Prostate gland (tissue), 2 donors: ENCODE results near the gene C1QTNF6. TPM values are rescaled to one million over a fixed set of nuclear protein-coding genes. Genes with fewer than 3 reads are reported as not detected.

Source experiments
- DNase-seq: peaks from one replicate; pipeline ENCODE4 v3.0.0-alpha.2; 2019; ENCODE audit warnings: low spot score
- H3K27ac ChIP-seq, 2 donors: fragments of 200-600 bp; sonication (generic); 2 replicates each; pipeline ENCODE4 v1.5.1; 2017 to 2019
- H3K27me3 ChIP-seq: fragments of 200-600 bp; sonication (generic); replicated peaks from 2 replicates; pipeline ENCODE4 v1.5.1; 2019; ENCODE audit not compliant: insufficient read depth
- H3K36me3 ChIP-seq, 2 donors: fragments of 200-600 bp; sonication (generic); 1 replicate in 1 of 2; 2 replicates in 1 of 2; pipeline versions ENCODE4 v1.5.1 to v1.8.1; 2017 to 2019
- H3K4me1 ChIP-seq: fragments of 200-600 bp; sonication (generic); replicated peaks from 2 replicates; pipeline ENCODE4 v1.5.1; 2019
- H3K4me3 ChIP-seq, 2 donors: fragments of 200-600 bp; sonication (generic); 2 replicates each; pipeline ENCODE4 v1.5.1; 2017 to 2019
- H3K9me3 ChIP-seq: fragments of 200-600 bp; sonication (generic); 2 replicates; pipeline ENCODE4 v1.5.1; 2017
- POLR2A ChIP-seq: fragments of 450-650 bp; IDR thresholded peaks from one replicate; pipeline ENCODE4 v1.6.1; 2016; ENCODE audit warnings: antibody characterized with exemption, mild to moderate bottlenecking
- POLR2AphosphoS5 ChIP-seq: sonication (generic); formaldehyde crosslinking; IDR thresholded peaks from one replicate; pipeline ENCODE4 v1.6.1; 2017; ENCODE audit warnings: antibody characterized with exemption
- WGBS: methylation state at CpG from one replicate; pipeline ENCODE4 v1.1.5; 2018; 5-methylcytosine and 5-hydroxymethylcytosine counted together
- intact Hi-C: fragments of 100-400 bp; cut with DNase I; formaldehyde crosslinking; loops from one replicate; pipeline ENCODE4 v1.14.2; 2022
- total RNA-seq, 2 donors: library from RNA; depleted of rRNA; stranded (reverse); fragments of >200 nt; gene quantifications; one replicate each; pipeline ENCODE4 v1.1.0, GENCODE V29; 2016
- TF ChIP-seq, protein P1 (sequence below), 4 experiments: fragments of 200-600 bp in 2 of 4; fragments of 450-650 bp in 2 of 4; sonication (generic) in 2 of 4; IDR thresholded peaks; 1 replicate in 3 of 4; 2 replicates in 1 of 4; pipeline ENCODE4 v1.5.1; 2016 to 2019; ENCODE audit warnings: antibody characterized with exemption in 4 of 4, mild to moderate bottlenecking in 2 of 4, moderate library complexity in 2 of 4

C1QTNF6 gene
- total RNA-seq, 2 donors from 2014 or later: 2.1 to 9.3 TPM

DNA sequence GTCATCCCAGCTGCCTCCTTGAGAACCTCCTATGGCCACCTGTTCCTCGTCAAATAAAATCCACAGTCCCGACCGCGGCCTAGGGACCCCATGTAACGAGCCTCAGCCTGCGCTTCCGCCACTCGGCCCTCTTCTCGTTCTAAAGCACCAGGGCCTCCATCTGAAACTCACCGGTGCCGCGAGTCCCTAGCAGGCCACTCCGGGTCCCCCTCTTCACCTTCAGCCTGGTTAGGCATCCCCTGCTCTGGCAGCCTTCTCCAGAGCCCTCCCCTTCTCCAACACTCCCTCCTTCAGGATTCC is 26.6 kb upstream of the C1QTNF6 start:
- Histone ChIP-seq H3K9me3 (no peaks in the 10 kb centered on the region), H3K36me3 (no peaks in the 10 kb centered on the region), H3K4me3 (no peak overlapping the region), H3K27ac (no peak overlapping the region), H3K4me1 (no peaks in the 10 kb centered on the region), H3K27me3 (peaks cover 4% of the 10 kb centered on the region)
- WGBS: 64% methylated on average over 13 of the region's 13 CpGs
- intact Hi-C loops: no loop called here
- TF ChIP-seq POLR2AphosphoS5 (no peak), POLR2A (no peak)
- TF ChIP-seq, protein P1, sequence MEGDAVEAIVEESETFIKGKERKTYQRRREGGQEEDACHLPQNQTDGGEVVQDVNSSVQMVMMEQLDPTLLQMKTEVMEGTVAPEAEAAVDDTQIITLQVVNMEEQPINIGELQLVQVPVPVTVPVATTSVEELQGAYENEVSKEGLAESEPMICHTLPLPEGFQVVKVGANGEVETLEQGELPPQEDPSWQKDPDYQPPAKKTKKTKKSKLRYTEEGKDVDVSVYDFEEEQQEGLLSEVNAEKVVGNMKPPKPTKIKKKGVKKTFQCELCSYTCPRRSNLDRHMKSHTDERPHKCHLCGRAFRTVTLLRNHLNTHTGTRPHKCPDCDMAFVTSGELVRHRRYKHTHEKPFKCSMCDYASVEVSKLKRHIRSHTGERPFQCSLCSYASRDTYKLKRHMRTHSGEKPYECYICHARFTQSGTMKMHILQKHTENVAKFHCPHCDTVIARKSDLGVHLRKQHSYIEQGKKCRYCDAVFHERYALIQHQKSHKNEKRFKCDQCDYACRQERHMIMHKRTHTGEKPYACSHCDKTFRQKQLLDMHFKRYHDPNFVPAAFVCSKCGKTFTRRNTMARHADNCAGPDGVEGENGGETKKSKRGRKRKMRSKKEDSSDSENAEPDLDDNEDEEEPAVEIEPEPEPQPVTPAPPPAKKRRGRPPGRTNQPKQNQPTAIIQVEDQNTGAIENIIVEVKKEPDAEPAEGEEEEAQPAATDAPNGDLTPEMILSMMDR (IDR thresholded peaks at IDR 0.05): no peak
- DNase-seq: no peak

DNA sequence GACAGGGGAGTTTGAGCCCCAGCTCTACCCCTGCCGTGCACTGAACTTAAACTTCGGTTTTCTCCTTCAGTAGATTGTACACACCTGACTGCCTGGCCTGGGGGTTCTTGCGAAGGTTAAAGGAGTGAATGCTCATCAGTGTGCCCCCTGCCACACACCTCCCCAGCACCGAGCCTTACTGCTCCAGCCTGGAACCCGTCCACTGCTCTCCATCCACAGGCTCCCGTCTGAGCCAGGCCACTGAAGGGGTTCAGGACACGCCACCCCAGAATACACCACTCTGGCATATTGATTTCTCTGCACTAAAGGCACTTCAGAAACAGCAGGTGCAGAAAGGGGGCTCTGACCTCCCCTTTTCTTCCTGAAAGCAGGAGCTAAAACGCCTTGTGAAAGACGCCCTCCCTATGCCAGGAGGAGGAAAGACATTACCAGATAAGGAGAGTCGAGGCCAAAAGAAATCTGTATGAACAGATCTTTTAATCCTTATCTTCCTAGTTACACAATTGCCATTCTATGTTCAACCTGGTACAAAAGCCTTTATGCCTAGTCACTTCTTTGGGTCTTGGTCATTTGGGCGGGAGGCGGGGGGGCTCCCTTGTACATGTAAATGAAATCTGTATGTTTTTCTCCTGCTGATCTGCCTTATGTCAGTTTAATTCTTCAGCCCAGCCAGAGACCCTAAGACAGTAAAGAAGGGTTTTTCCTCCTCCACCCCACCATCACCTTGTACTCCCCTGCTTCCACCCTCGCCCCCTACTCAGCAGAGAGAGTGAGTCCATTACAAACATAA is 26.1 kb upstream of the C1QTNF6 start:
- Histone ChIP-seq H3K9me3 (no peaks in the 10 kb centered on the region), H3K36me3 (no peaks in the 10 kb centered on the region), H3K4me1 (no peaks in the 10 kb centered on the region), H3K4me3 (no peak overlapping the region), H3K27ac (no peak overlapping the region), H3K27me3 (no peaks in the 10 kb centered on the region)
- no peak for TF ChIP-seq POLR2A
- TF ChIP-seq POLR2AphosphoS5: no peak
- TF ChIP-seq, protein P1 (IDR thresholded peaks at IDR 0.05): no peak
- intact Hi-C loops: no loop called here
- WGBS: 83% methylated on average over 13 of the region's 13 CpGs
- DNase-seq: no peak

DNA sequence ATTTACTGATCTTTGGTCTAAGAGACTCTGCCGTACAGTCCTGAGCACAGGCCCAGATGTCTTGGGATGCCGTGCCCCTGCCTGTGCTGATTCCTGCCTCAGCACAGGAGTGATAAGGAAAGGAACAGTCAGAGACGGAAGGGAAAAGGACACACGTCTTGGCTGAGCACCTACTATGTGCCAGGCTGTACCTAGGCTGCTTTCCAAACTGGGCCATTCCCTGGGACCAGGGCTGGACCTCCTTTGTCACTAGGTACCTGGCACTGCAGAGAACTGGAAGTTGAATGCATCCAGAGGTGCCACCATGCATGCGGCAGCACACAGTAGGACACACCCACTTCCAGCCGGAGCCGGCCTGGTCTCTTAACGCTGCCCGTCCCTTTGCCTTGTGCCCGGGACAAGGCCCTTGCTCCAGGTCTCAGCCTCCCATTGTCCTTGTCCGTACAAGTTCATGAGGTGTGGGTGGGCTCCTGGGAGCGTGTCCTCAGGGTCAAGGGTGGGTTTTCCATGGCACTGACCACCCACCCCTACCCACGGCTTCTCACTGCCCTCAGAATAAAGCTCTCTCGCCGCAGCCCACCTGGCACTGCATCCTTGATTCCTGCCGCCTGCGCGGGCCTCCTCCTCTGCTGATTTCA is 25.3 kb upstream of the C1QTNF6 start:
- DNase-seq: no peak

DNA sequence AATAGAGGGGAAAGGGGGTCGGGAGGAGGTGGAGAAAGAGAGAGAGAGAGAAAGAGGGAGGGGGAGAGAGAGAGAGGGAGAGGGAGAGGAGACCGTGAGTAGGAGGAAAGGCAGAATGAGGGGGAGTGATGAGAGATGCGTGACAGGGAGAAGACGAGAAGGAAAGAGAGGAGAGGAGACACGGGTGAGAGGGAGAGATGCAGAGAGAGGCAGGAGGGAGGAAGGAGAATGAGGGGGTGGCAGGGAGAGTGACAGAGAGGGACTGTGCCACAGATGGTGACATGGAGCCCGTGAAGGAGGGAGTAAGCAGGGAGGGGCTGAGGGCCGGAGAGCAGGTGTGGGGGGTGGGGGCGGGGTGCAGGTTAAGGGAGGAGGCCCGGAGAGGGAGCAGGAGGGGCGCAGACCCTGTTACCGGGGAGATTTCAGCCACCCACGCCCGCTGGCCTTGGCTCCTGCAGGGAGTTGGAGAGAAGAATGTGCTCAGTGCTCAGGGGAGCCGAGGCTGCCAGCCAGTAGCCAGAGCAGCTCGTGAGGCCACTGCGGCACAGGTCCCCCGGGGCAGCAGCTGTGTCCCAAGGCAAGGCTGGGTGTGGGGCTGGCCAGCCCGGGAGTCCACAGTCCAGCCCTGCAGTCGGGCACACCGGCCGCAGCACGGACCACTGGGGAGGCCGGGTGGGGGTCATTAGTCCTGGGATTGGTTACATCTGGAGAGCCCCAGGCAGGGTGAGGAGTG is 24.3 kb upstream of the C1QTNF6 start, which contains the start of gene SSTR3:
Gene SSTR3 (minus strand): TSS at position 304 of the 733 bp plus-strand sequence. CDS start 4,674 bp downstream, outside the sequence.
- H3K4me1 ChIP-seq: no peaks in the 10 kb centered on the region
- no peaks in the 10 kb centered on the region for H3K9me3 ChIP-seq
- DNase-seq: no peak
- no peaks in the 10 kb centered on the region for H3K27me3 ChIP-seq
- no peak for TF ChIP-seq POLR2A
- TF ChIP-seq POLR2AphosphoS5: no peak
- TF ChIP-seq, protein P1 (IDR thresholded peaks at IDR 0.05): no peak
- intact Hi-C loops: no loop called here
- 22% methylated on average over 23 of the region's 23 CpGs for WGBS
- H3K4me3 ChIP-seq: no peak within 1 kb of the TSS
- H3K27ac ChIP-seq: no peak within 1 kb of the TSS
- H3K36me3 ChIP-seq: no peaks in the 10 kb centered on the region

More for the DNA sequence above, 25.3 kb upstream of the C1QTNF6 start:
- intact Hi-C loops: no loop called here
- H3K27me3 ChIP-seq: no peaks in the 10 kb centered on the region
- WGBS: 87% methylated on average over 18 of the region's 18 CpGs
- H3K36me3 ChIP-seq: no peaks in the 10 kb centered on the region
- H3K9me3 ChIP-seq: no peaks in the 10 kb centered on the region
- H3K4me1 ChIP-seq: no peaks in the 10 kb centered on the region
- TF ChIP-seq POLR2A (no peak), POLR2AphosphoS5 (no peak)
- TF ChIP-seq, protein P1 (IDR thresholded peaks at IDR 0.05): no peak
- no peak overlapping the region for H3K4me3 ChIP-seq
- no peak overlapping the region for H3K27ac ChIP-seq
